ENCODE measurements around the gene CENPA.

DNA sequence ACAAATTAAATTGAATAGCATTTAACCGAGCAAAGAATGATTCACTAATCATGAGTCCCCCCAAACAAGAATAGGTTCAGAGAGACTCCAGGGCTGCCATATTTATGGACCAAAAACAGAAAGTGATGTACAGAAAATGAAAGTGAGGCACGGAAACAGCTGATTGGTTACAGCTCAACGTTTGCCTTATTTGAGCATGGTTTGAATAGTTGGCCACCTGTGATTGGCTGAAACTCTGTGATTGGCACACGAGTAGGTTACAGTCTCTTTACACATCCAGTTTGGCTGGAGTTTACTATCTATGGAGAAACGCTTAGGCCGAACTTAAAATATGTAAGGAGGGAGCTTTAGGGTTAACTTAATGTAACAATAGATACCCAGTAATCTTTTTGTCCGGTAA, 35.1 kb downstream of the CENPA start:
- TF ChIP-seq, protein P1, sequence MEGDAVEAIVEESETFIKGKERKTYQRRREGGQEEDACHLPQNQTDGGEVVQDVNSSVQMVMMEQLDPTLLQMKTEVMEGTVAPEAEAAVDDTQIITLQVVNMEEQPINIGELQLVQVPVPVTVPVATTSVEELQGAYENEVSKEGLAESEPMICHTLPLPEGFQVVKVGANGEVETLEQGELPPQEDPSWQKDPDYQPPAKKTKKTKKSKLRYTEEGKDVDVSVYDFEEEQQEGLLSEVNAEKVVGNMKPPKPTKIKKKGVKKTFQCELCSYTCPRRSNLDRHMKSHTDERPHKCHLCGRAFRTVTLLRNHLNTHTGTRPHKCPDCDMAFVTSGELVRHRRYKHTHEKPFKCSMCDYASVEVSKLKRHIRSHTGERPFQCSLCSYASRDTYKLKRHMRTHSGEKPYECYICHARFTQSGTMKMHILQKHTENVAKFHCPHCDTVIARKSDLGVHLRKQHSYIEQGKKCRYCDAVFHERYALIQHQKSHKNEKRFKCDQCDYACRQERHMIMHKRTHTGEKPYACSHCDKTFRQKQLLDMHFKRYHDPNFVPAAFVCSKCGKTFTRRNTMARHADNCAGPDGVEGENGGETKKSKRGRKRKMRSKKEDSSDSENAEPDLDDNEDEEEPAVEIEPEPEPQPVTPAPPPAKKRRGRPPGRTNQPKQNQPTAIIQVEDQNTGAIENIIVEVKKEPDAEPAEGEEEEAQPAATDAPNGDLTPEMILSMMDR (IDR thresholded peaks at IDR 0.05): no peak
- no peak for TF ChIP-seq POLR2A (IDR thresholded peaks at IDR 0.05)
